RCC 7860 (cell line): ENCODE measurements around the gene TSR2.

Experiments used
- DNase-seq: peaks from one replicate; pipeline ENCODE4 v3.0.0-alpha.2; 2015; ENCODE audit warnings: low spot score
- FAIRE-seq: peaks from 2 replicates; lab custom pipeline; 2012; peaks lifted over from hg19 to GRCh38; lab: Jason Lieb, UNC

TSR2 gene, protein sequence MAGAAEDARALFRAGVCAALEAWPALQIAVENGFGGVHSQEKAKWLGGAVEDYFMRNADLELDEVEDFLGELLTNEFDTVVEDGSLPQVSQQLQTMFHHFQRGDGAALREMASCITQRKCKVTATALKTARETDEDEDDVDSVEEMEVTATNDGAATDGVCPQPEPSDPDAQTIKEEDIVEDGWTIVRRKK

DNA sequence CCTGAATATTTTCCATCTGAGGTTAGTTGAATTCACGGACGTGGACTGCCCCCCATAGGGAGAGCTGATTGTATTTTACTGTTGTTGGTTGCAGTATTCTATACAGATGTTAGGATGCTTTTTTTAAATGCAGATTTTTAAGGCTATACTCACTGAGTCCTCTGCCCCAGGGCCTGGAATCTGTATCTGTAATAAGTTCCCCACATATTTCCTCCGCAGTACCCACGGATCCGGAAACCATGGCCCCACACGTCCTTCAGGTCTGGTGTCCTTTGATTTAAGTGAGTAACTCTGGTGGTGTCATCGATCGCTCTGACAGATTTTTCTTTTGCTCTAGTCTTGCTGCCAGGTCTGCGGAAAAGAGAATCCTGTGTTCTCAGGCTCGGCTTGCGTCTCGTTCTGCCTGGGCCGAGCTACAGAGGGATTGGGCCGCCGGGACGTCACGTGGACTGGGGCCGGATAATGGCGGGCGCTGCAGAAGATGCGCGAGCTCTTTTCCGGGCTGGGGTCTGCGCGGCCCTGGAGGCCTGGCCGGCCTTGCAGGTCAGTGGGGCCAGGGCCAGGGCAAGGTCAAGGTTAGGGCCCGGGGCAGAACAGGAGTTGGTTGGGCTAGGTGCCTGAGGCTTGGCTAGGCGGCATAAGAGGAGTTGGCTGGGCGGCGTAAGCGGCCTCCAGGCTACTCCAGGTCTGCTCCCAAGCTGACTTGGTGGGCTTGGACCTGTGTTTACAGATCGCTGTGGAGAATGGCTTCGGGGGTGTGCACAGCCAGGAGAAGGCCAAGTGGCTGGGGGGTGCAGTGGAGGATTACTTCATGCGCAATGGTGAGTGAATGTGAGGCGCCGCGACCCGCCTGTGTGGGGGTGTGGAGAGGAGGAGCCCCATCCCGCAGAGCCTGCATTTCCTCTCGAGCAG is at the start of gene TSR2:
Gene TSR2 (plus strand): TSS at position 445 of the 912 bp plus-strand sequence. CDS start 18 bp downstream, at position 463.
- FAIRE-seq, result peak; percentile 89
- DNase-seq, result peak; percentile 73

- DNase-seq, result no peak
- FAIRE-seq, result no peak
Observed at GRCh38 chrX:54397113-54397512, 43.1 kb upstream of the TSR2 start.

GRCh38 chrX:54407266-54407665 is 32.9 kb upstream of the TSR2 start:
- DNase-seq (no peak), FAIRE-seq (no peak)

DNA sequence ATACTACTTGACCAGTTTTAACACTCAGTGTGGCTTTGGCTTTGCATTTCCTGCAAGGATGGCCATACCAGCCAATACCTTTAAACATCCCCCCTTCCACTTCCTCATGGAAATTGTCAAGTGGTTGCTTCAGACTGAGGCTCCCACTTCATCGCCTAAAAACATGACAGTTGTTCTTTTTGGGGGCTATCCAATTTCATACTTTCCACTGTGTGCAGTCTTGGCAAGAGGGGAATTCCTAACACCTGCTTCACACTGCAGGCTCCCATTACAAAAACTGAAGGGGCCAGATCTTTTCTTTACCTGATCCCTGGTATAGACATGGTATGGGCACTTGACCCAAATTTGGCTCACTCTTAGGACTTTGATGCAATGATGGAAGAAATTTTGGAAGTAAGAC is 28.5 kb upstream of the TSR2 start:
- no peak for FAIRE-seq

GRCh38 chrX:54413753-54414152 is 26.5 kb upstream of the TSR2 start:
- FAIRE-seq, result no peak
- DNase-seq, result no peak

More for the DNA sequence above, 28.5 kb upstream of the TSR2 start:
- no peak for DNase-seq

DNA sequence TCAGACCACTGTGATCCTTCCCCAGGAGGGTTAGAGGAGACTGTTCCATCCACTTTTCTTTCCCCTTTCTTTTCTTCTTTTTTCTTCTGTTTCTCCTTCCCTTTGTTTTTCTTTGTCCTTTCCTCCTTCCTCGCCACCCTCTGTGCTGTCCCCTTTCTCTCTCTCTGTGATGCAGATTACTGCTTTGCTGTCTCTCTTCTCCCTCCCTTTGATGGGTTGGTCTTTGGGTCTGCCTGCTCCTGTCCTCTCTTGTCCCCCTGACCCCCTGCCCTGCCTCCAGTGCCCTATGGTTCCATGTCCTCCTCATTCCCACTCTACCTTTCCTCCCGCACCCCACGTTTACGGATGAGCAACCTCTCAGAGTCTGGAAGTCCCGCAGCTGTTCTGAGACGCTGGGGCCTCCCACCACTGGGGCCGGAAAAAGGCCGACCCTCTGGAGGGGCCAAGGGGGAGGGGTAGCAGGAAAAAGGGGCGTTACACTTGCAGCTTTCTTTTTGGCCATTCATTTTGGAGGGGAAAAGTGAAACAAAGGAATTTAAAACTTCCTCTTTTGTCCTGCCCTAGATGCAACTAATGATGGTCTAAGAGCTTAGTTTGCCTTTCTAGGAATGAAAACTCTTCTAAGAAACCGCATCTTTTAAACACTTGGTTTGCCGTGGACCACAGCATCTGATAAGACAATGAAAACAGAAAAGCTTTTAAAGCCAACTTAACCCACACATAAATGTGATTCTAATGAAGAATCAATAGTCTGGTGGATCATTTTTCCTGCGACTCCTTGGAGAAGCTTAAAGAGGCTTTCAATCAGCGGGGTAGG is 24.5 kb upstream of the TSR2 start:
- no peak for DNase-seq
- FAIRE-seq, result no peak

- DNase-seq (no peak), FAIRE-seq (no peak)
Observed at GRCh38 chrX:54416965-54417364, 23.2 kb upstream of the TSR2 start.

DNA sequence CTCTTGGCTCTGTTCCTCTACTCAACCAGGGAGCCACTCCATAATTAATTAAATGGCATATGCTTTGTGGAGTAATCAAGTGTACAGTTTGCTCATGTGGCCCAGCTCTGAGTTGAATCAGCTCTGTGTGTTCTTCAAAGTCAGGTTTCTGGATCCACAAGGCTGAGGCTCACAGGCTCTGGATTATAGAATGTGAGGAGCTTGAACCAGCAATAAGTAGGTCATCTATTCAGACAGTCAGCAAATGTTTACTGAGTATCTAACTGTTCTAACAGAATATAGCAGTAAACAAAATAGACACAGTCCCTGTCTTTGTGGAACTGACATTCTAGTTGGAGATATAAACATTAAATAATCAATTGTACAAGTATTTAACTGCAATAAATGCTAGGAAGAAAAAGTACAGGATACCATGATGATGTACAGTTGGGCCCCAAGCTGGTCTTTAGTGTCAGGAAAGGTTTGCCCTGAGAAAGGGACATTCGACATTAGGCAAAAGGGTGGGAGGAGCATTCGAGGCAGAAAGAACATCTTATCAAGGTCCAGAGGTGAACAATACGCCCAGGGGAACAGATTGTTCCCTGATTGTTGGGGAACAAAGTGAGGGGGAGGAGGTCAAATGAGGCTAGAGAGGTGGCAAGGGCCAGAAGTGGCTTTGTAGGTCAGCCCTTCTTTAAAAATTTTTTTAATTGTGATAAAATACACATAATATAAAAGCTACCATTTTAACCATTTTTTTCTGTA is 20.5 kb upstream of the TSR2 start:
- FAIRE-seq, result no peak
- no peak for DNase-seq

DNA sequence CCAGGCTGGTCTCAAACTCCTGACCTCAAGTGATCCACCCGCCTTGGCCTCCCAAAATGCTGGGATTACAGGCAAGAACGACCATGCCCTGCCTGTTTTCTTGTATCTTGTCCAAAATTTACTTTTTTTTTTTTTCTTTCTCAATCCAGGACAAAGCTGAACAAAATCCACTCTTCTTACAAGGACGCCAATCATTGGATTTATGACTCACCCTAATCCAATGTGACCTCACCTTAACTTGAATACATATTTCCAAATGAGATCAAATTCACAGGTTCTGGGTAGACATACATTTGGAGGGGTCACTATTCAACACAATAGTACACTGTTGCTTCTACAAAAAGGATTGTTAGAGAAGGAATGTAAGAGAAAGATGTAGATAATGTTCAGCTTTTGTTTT is 18.0 kb upstream of the TSR2 start:
- FAIRE-seq, result no peak
- DNase-seq, result no peak

DNA sequence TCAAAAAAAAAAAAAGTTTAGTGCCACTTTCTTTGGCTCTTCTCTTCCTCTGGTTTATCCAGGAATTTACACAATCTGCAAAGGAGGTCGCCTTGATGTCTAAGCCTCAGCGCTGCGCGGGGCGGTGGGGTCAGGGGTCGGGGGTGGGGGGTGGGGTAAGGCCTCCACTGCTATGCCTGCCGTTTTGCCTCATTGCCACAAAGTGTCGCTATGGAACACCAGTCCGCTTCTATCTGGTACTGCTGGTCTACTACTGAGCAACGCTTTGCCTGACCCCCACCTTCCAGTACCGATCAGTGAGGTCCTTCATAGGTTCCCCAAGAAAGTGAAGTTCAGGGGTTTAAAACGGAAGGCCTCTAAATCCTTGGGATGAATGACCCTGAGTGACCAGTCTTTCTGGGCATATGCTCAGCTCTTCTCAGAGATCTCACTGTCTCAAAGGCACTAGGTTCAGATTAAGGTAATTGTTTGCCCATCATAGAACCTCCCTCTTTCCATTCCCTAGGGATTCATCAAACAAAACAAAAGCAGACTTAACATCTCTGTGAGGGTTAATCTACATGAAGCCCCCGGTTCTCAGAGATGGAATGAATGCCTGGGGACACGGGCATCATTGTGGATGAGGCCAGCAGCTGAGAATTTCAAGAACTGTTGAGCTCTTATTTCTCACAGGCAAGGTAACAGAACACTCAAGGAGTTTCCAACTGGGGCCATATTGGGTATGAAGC is 16.9 kb upstream of the TSR2 start:
- no peak for DNase-seq
- no peak for FAIRE-seq

- DNase-seq (no peak), FAIRE-seq (no peak)
Observed at GRCh38 chrX:54427837-54428424, 12.3 kb upstream of the TSR2 start.

DNA sequence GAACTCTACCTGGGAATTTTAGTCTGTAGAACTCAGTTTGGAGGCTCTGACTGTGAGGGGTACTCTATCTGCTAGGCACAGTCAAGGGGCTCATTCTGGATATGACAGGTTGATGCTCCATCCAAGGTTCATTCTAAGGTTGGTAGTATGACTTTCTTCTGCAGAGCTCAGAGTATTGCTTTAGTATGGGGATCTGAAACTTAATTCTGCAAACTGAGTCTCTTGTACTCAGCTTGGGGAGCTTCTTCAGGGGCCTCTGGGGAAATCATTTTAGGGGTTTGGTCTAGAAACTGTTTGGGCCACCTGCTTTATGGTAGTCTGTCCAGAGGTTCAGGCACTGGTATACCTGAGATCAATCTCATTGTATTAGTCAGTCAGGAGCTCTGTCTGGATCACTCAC is 9.7 kb upstream of the TSR2 start:
- no peak for FAIRE-seq
- DNase-seq, result no peak

DNA sequence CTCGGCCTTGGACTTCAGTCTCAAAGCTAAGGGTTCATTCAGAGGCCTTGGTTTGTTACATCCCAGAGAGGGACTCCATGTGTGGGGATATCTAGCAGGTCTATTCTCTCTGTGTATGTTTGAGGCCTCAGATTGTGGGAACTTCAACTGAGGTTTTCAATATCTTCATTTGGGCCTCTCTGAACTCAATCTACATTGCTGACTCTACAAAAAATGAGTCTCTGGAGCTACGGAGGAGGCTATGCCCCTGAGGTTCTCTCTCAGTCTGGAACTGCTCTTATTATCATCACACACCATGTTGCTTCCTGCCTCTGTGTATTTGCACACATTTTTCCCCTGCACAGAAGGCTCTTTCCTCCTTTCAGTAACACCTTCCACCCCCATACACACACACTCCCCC is 5.1 kb upstream of the TSR2 start:
- no peak for FAIRE-seq
- no peak for DNase-seq

- DNase-seq, result no peak
- no peak for FAIRE-seq
Observed at GRCh38 chrX:54442790-54443189, 2.6 kb downstream of the TSR2 start.

- FAIRE-seq (no peak), DNase-seq (no peak)
Observed at GRCh38 chrX:54444752-54445151, 4.5 kb downstream of the TSR2 start.

GRCh38 chrX:54446084-54446483 is 5.9 kb downstream of the TSR2 start:
- no peak for FAIRE-seq
- no peak for DNase-seq

DNA sequence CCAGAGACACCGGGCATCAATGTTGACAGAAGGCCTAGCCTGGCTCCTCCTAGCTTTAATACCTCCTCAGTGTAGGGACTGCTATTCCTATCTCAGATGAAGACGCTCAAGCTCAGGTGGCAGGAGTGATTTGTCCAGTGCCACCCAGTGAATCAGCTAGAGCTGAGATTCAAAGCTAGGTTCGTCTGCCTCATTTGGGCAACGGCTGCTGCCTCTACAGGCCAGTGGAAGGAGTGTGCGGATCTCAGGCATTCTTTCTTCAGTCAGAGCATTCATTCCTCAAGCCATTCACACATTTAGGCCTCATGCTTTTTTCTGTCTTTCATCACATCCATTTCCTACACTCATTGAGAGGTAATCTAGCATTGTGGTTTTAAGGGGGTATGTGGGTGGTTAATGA is 7.3 kb downstream of the TSR2 start:
- DNase-seq (no peak), FAIRE-seq (no peak)

GRCh38 chrX:54449929-54450328 is 9.7 kb downstream of the TSR2 start:
- DNase-seq, result no peak
- FAIRE-seq, result no peak

DNA sequence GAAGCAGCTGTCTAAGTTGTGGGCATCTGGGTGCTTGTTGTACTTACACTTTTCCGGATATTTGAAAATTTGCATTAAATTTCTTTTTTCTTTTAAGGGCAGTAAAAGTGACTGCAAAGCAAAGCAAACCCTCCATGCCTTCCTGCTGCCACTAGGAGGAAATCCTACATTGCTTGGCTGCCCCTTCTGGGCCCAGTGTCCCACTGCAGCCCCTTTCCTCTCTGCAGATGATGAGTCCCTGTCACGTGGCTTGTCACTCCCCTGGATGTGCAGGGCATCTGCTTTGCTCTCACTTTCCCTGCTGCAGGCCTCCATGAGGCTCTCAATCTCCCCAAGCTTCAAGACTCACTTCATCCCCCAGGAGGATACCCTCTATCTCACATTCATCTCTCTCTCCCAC is 12.7 kb downstream of the TSR2 start:
- FAIRE-seq (no peak), DNase-seq (no peak)
